ENCODE results near the gene SPTSSA. TPM values are rescaled to one million over a fixed set of nuclear protein-coding genes. Genes with fewer than 3 reads are reported as not detected.

SPTSSA gene
- total RNA-seq, 4 donors from 2014 or later = 14.7 to 28.9 (median 22.3) TPM

DNA sequence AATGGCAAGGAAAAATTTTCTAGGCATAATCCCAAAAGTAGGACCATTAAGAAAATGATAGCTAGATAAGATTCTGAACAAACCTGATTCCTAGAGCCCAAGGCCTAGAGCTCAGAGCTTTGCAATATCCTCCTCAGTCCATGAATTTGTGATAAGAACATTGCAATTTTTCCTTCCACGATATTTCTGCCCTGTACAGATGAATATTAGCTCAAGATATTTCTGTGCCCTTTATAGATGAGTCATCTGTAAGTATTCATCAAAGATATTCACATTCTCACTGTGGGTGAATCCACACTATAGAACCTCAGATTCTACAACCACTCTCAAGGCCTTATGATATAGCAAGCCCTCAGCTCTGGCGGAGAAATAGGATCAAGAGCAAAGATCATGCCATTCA, 40.0 kb upstream of the SPTSSA start:
- no peak overlapping the region for H3K27ac ChIP-seq
- no peaks in the 10 kb centered on the region for H3K36me3 ChIP-seq
- no peaks in the 10 kb centered on the region for H3K27me3 ChIP-seq
- no peak for ATAC-seq
- no peaks in the 10 kb centered on the region for H3K9me3 ChIP-seq
- WGBS, 2 donors (ENCODE audit: low coverage in 1 of 2) = 79 to 89% methylated on average over 1 of the region's 2 CpGs
- H3K4me3 ChIP-seq = no peak overlapping the region
- H3K4me1 ChIP-seq = peaks cover 0 to 12% (median 8%) of the 10 kb centered on the region in 3 donors
- TF ChIP-seq POLR2AphosphoS5 (IDR thresholded peaks at IDR 0.05) = no peak
- no peak for TF ChIP-seq POLR2A (IDR thresholded peaks at IDR 0.05)
- TF ChIP-seq, protein P1, sequence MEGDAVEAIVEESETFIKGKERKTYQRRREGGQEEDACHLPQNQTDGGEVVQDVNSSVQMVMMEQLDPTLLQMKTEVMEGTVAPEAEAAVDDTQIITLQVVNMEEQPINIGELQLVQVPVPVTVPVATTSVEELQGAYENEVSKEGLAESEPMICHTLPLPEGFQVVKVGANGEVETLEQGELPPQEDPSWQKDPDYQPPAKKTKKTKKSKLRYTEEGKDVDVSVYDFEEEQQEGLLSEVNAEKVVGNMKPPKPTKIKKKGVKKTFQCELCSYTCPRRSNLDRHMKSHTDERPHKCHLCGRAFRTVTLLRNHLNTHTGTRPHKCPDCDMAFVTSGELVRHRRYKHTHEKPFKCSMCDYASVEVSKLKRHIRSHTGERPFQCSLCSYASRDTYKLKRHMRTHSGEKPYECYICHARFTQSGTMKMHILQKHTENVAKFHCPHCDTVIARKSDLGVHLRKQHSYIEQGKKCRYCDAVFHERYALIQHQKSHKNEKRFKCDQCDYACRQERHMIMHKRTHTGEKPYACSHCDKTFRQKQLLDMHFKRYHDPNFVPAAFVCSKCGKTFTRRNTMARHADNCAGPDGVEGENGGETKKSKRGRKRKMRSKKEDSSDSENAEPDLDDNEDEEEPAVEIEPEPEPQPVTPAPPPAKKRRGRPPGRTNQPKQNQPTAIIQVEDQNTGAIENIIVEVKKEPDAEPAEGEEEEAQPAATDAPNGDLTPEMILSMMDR (IDR thresholded peaks at IDR 0.05) = no peak
- no peak for TF ChIP-seq EP300 (IDR thresholded peaks at IDR 0.05)

DNA sequence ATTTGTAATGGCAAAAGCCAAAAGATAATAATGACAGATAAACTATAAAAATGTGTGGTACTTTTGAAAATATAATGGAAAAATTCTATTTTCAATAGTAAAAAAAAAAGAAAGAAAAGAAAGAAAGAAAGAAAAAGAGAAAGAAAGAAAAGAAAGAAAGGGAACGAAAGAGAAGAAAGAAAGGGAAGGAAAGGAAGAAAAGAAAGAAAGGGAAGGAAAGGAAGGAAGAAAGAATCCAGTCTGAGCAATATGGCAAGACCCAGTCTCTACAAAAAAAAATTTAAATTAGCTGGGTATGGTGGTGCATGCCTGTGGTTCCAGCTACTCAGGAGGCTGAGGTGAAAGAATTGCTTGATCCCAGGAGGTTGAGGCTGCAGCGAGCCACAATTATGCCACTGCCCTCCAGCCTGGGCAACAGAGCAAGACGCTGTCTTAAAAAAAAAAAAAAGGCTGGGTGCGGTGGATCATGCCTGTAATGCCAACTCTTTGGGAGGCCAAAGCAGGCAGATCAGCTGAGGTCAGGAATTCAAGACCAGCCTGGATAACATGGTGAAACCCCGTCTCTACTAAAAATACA, 39.1 kb upstream of the SPTSSA start:
- Histone ChIP-seq H3K4me3 (no peak overlapping the region), H3K36me3 (no peaks in the 10 kb centered on the region), H3K27me3 (no peaks in the 10 kb centered on the region), H3K9me3 (no peaks in the 10 kb centered on the region), H3K27ac (no peak overlapping the region), H3K4me1 (peaks cover 0 to 21% (median 14%) of the 10 kb centered on the region in 3 donors)
- ATAC-seq = no peak
- 72 to 91% methylated on average over 4 to 5 of the region's 5 CpGs for WGBS, 2 donors (ENCODE audit: low coverage in 1 of 2)
- TF ChIP-seq EP300 (IDR thresholded peaks at IDR 0.05) = no peak
- TF ChIP-seq, protein P1 (IDR thresholded peaks at IDR 0.05) = no peak
- TF ChIP-seq POLR2AphosphoS5 (IDR thresholded peaks at IDR 0.05) = no peak
- no peak for TF ChIP-seq POLR2A (IDR thresholded peaks at IDR 0.05)

- peaks cover 0 to 25% (median 14%) of the 10 kb centered on the region in 3 donors for H3K4me1 ChIP-seq
- H3K27ac ChIP-seq = peak overlapping the region in 1 of 4 donors; percentile 82
- WGBS, 2 donors (ENCODE audit: low coverage in 1 of 2) = 85 to 88% methylated on average over 5 to 6 of the region's 6 CpGs
Measured at GRCh38 chr14:34498684-34499412, 36.8 kb upstream of the SPTSSA start.

DNA sequence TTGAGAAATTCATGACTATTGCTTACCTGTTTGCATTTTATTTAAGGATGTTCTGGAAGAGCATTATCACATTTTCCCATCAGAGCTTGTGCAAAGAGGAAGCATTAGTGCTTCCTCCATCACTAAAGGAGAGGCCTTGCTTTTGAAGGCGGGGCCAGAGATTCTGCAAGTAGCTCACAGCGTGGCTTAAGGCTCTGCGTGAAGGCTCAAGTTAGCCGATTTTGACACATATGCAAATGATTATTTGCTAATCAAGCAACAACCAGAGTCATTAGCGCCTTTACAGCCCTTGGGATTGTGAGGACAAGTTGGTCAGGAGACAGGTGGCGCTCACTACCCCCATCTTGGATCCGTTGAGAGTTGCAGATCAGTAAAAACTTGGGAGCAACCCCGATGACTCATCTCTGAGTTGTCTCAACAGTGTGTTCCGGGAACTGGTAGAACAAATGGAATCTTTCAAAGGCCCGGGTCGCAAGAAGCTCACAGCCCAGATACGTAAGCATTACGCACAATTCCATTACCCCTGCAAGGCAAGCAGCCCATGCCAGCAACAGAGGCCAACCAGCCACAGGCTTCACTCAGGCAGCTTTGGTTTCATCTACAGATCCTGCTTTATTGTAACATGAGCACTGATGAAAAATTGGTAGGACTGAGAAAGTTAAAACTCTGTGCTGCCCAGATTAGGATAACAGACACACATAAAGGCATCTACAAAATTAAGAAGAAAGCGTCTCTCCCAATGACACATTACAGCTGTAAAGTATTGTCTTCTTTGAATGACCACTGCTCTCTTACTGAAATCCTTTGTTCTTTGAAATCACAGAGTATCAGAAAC, 34.9 kb upstream of the SPTSSA start:
- TF ChIP-seq POLR2A (IDR thresholded peaks at IDR 0.05) (no peak), EP300 (IDR thresholded peaks at IDR 0.05) (peak; percentile 28), POLR2AphosphoS5 (IDR thresholded peaks at IDR 0.05) (peak; percentile 95)
- TF ChIP-seq, protein P1 (IDR thresholded peaks at IDR 0.05) = peak in 2 of 4 experiments; percentile 31 to 55
- Histone ChIP-seq H3K9me3 (no peaks in the 10 kb centered on the region), H3K4me1 (peaks cover 0 to 25% (median 14%) of the 10 kb centered on the region in 3 donors), H3K4me3 (no peak overlapping the region), H3K27me3 (no peaks in the 10 kb centered on the region), H3K36me3 (no peaks in the 10 kb centered on the region), H3K27ac (peak overlapping the region; percentile 74 to 91 (median 81))
- ATAC-seq = peak; percentile 96
- WGBS, 2 donors (ENCODE audit: low coverage in 1 of 2) = 22 to 27% methylated on average over 7 to 12 of the region's 14 CpGs

More at GRCh38 chr14:34498684-34499412, 36.8 kb upstream of the SPTSSA start:
- no peaks in the 10 kb centered on the region for H3K36me3 ChIP-seq
- ATAC-seq = no peak
- H3K4me3 ChIP-seq = no peak overlapping the region
- no peaks in the 10 kb centered on the region for H3K27me3 ChIP-seq
- no peaks in the 10 kb centered on the region for H3K9me3 ChIP-seq
- TF ChIP-seq POLR2A (IDR thresholded peaks at IDR 0.05) (no peak), EP300 (IDR thresholded peaks at IDR 0.05) (no peak)
- TF ChIP-seq, protein P1 (IDR thresholded peaks at IDR 0.05) = peak in 2 of 4 experiments; percentile 19 to 23
